IPS DF 6.9 (cell line): ENCODE results near the gene IL1R2.

ENCODE experiments used
- DNase-seq: peaks from one replicate; pipeline ENCODE4 v3.0.0-alpha.2; 2013; ENCODE audit warnings: low read depth, low spot score
- H3K27ac ChIP-seq: one replicate; pipeline ENCODE4 v1.5.1; 2013; ENCODE audit warnings: low read length, control low read depth
- H3K27me3 ChIP-seq: 2 replicates; pipeline ENCODE4 v1.6.1; 2013; ENCODE audit warnings: mild to moderate bottlenecking, low read length; ENCODE audit not compliant: control insufficient read depth, insufficient read depth
- H3K36me3 ChIP-seq: 2 replicates; pipeline ENCODE4 v1.6.1; 2013; ENCODE audit warnings: low read length; ENCODE audit not compliant: control insufficient read depth, insufficient read depth
- H3K4me1 ChIP-seq: 2 replicates; pipeline ENCODE4 v1.6.1; 2013; ENCODE audit warnings: low read length; ENCODE audit not compliant: control insufficient read depth, insufficient read depth
- H3K4me3 ChIP-seq: 2 replicates; pipeline ENCODE4 v1.5.1; 2013; ENCODE audit warnings: mild to moderate bottlenecking, low read length
- H3K9me3 ChIP-seq: 2 replicates; pipeline ENCODE4 v1.6.1; 2013; ENCODE audit warnings: low read length, inconsistent platforms; ENCODE audit not compliant: control insufficient read depth, insufficient read depth
- WGBS: extraction: QIAGEN DNeasy Blood & Tissue Kit; methylation state at CpG from one replicate; pipeline ENCODE4 v1.1.7; 2013; ENCODE audit warnings: mixed read lengths, missing lambda C conversion rate; ENCODE audit not compliant: insufficient read length, insufficient coverage; 5-methylcytosine and 5-hydroxymethylcytosine counted together

The IL1R2 gene

DNA sequence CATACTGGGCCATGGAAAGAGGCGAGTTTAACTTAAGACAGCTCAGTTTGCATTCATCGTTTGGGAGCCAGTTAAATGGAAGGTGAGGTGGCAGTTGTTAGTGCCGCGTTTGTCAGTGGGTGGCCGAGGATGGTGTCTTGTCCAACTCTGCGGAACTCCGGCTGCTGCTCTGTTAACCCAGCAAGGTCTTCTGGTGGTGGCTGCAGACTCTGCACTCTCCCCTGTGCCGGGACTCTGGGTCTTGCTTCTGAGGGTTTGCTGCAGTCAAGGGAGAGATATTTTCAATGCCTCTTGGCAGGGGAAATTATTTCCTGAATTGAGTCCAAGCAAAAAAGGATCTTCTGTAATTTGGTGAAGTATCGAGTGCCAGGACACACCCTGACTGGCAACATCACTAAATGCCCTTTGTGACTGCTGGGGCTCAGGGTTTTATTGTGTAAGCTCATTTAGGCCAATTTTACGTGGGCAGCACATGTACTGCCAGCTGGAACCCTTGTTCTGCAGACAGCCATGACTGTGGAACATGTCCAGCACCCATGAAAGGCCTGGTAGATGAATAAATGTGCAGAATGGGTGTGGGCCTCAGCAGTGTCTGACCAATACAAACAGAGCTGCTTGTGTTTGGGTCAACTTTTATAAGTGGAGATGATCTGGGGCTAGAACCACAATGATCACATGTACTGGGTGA is 58.1 kb downstream of the IL1R2 start:
- Histone ChIP-seq H3K4me1 (no peaks in the 10 kb centered on the region), H3K27me3 (no peaks in the 10 kb centered on the region), H3K9me3 (no peaks in the 10 kb centered on the region), H3K27ac (no peak overlapping the region), H3K4me3 (no peak overlapping the region), H3K36me3 (no peaks in the 10 kb centered on the region)
- no peak for DNase-seq
- no CpG with 5 or more reads among the region's 10 CpGs for WGBS

GRCh38 chr2:102050854-102051391 is 59.2 kb downstream of the IL1R2 start:
- H3K4me1 ChIP-seq = no peaks in the 10 kb centered on the region
- no peak overlapping the region for H3K27ac ChIP-seq
- no peaks in the 10 kb centered on the region for H3K27me3 ChIP-seq

DNA sequence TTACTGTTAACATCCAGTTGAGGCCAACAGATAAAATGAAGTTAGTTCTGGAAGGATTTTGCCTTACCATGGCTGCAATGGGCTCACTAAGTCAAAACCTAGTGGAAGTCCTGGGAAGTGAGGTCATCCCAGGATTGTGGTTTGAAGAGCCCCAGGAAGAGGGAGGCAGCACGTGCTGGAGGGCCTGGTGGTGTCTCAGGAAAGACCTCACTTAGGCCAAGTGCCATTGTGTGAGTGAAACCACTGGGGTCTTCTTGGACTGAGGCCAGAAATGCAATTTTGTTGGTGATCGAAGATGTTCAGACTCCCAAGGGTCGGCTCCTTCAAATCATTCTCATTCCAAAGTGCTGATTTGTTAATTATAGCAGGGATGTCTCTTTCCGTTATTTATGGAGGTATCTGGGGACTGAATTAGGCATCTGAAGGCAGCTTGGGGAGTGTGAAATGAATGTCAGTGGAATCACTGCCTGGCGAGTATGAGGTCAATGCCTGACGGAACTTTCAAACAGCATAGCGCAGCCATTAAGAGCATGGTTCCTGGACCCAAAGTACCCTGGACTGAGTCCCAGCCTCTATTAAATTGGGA is 60.0 kb downstream of the IL1R2 start:
- no CpG with 5 or more reads among the region's 7 CpGs for WGBS
- no peak overlapping the region for H3K27ac ChIP-seq

More at GRCh38 chr2:102050854-102051391, 59.2 kb downstream of the IL1R2 start:
- DNase-seq = no peak
- no peaks in the 10 kb centered on the region for H3K36me3 ChIP-seq
- no CpG with 5 or more reads among the region's 7 CpGs for WGBS
- no peak overlapping the region for H3K4me3 ChIP-seq
- no peaks in the 10 kb centered on the region for H3K9me3 ChIP-seq

DNA sequence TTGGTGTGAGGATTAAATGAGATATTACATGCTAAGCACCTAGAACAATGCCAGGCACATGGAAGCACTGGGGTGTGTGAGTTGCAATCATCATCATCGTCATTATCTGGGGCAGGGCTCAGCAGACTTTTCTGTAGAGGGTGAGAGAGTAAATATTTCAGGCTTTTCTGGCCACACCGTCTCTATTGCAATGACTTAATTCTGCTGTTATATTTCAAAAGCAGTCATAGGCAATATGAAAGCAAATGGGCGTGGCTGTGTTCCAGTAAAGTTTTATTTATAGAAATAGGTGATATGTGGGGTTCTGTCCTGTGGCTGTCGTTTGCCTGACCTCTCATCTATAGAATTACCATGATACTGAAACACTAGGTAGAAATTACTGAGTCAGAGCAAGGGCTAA is 60.6 kb downstream of the IL1R2 start:
- H3K27ac ChIP-seq = no peak overlapping the region
- WGBS = no CpG with 5 or more reads among the region's 4 CpGs
- H3K36me3 ChIP-seq = no peaks in the 10 kb centered on the region
- no peak overlapping the region for H3K4me3 ChIP-seq
- no peaks in the 10 kb centered on the region for H3K9me3 ChIP-seq
- no peaks in the 10 kb centered on the region for H3K4me1 ChIP-seq
- DNase-seq = no peak
- H3K27me3 ChIP-seq = no peaks in the 10 kb centered on the region

More for the DNA sequence above, 60.0 kb downstream of the IL1R2 start:
- Histone ChIP-seq H3K4me3 (no peak overlapping the region), H3K4me1 (no peaks in the 10 kb centered on the region), H3K27me3 (no peaks in the 10 kb centered on the region), H3K36me3 (no peaks in the 10 kb centered on the region), H3K9me3 (no peaks in the 10 kb centered on the region)
- DNase-seq = no peak

- Histone ChIP-seq H3K27ac (no peak overlapping the region), H3K4me1 (no peaks in the 10 kb centered on the region), H3K27me3 (no peaks in the 10 kb centered on the region), H3K9me3 (no peaks in the 10 kb centered on the region), H3K4me3 (no peak overlapping the region), H3K36me3 (no peaks in the 10 kb centered on the region)
- WGBS = no CpG with 5 or more reads among the region's 8 CpGs
- no peak for DNase-seq
These were observed 61.3 kb downstream of the IL1R2 start for GRCh38 chr2:102053096-102053495.

GRCh38 chr2:102055346-102055990 is 63.7 kb downstream of the IL1R2 start:
- whole genome bisulfite sequencing = no CpG with 5 or more reads among the region's 5 CpGs
- Histone ChIP-seq H3K4me1 (no peaks in the 10 kb centered on the region), H3K36me3 (no peaks in the 10 kb centered on the region), H3K9me3 (no peaks in the 10 kb centered on the region), H3K4me3 (no peak overlapping the region), H3K27ac (no peak overlapping the region), H3K27me3 (no peaks in the 10 kb centered on the region)
- no peak for DNase-seq

DNA sequence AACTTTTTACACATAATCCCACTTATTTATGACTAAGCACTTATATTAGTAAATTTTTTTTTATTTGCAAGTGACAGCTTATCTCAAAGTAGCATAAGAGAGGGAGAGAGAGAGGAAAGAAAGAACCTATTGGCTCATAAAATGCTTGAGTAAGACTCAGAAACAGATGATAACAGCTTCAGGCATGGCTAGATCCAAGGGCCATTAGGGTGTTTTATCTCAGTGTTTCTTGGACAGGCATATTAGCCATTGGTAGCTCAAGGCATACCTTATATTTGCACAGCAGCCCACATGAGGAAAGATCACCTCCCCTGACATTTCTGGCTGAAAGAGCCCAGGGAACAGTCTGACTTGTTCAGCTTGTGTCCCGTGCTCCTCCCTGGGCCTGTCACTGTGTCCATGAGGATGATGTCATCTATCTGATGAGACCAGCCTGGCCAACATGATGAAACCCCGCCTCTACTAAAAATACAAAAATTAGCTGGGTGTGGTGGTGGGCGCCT is 64.4 kb downstream of the IL1R2 start:
- Histone ChIP-seq H3K4me3 (no peak overlapping the region), H3K27ac (no peak overlapping the region)

DNA sequence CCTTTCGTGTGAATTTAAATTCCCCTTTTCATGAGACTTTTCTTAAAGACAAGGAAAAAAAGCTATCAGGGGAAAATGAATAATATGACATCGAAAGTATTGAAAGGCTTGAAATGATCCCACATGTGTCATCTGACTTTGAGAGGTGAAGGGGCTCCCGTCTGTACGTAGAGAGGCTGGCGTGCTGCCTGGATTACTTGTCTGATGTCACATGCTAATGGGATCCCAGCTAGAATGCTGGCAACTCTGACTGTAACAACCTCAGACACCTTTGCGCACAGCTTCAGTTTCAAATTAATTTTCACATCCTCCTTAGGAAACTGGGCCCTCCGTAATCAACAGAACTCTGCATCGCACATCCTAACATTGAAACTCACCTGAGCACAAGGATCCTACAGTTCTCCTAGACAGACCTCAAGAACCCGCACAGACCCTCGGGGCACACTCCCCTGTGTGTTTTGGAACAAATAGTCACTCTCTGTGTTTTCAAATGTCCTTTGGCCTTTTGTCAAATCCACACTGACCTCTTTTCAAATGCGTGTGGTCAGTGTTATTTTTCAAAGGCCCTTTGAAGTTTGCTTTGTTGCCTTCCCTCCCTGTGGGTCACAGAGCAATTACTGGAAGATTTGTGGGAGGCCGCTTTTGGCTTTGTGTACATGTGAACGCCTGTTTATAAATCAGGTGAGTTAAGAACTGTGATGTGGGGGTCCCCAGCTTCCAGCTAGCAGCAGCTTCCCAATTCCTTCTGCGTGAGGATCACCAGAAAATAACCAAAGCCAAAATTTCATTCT is 65.9 kb downstream of the IL1R2 start:
- H3K4me1 ChIP-seq = no peaks in the 10 kb centered on the region
- H3K9me3 ChIP-seq = no peaks in the 10 kb centered on the region
- no peaks in the 10 kb centered on the region for H3K27me3 ChIP-seq
- H3K36me3 ChIP-seq = no peaks in the 10 kb centered on the region
- H3K4me3 ChIP-seq = no peak overlapping the region
- no peak overlapping the region for H3K27ac ChIP-seq
- no CpG with 5 or more reads among the region's 14 CpGs for WGBS
- no peak for DNase-seq

More for the DNA sequence above, 64.4 kb downstream of the IL1R2 start:
- Histone ChIP-seq H3K36me3 (no peaks in the 10 kb centered on the region), H3K4me1 (no peaks in the 10 kb centered on the region), H3K27me3 (no peaks in the 10 kb centered on the region), H3K9me3 (no peaks in the 10 kb centered on the region)
- no CpG with 5 or more reads among the region's 3 CpGs for WGBS
- DNase-seq = no peak

- no CpG with 5 or more reads among the region's 8 CpGs for whole genome bisulfite sequencing
- Histone ChIP-seq H3K27me3 (no peaks in the 10 kb centered on the region), H3K4me1 (no peaks in the 10 kb centered on the region), H3K9me3 (no peaks in the 10 kb centered on the region), H3K27ac (no peak overlapping the region), H3K4me3 (no peak overlapping the region), H3K36me3 (no peaks in the 10 kb centered on the region)
- DNase-seq = no peak
These were observed 66.6 kb downstream of the IL1R2 start for GRCh38 chr2:102058293-102058833.

DNA sequence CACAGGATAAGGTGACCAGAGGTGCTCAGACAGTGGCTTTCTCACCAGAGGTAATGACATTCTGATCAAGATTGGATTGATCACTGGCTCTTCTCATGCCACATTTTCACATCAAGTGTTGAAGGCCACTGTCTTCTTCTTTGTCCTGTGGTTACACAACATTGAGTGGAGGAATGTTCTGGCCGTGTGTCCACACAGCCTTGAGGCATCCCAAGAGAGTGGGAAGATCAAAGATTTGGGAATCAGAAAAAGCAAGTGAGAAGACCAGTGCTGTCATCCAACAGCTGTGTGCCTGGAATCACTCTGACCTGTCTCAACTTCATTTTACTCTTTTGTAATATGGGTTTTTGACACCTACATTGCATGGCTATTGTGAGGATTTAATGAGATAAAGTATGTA is 67.4 kb downstream of the IL1R2 start:
- Histone ChIP-seq H3K4me1 (no peaks in the 10 kb centered on the region), H3K36me3 (no peaks in the 10 kb centered on the region), H3K27me3 (no peaks in the 10 kb centered on the region), H3K9me3 (no peaks in the 10 kb centered on the region), H3K4me3 (no peak overlapping the region), H3K27ac (no peak overlapping the region)
- no CpG with 5 or more reads among the region's 1 CpG for WGBS
- DNase-seq = no peak
